ENCODE results near the gene CCDC24. TPM values are rescaled to one million over a fixed set of nuclear protein-coding genes. Genes with fewer than 3 reads are reported as not detected.

Gene CCDC24
- total and polyA plus RNA-seq, 10 donors = 3.3 to 25.9 (median 5.6) TPM

DNA sequence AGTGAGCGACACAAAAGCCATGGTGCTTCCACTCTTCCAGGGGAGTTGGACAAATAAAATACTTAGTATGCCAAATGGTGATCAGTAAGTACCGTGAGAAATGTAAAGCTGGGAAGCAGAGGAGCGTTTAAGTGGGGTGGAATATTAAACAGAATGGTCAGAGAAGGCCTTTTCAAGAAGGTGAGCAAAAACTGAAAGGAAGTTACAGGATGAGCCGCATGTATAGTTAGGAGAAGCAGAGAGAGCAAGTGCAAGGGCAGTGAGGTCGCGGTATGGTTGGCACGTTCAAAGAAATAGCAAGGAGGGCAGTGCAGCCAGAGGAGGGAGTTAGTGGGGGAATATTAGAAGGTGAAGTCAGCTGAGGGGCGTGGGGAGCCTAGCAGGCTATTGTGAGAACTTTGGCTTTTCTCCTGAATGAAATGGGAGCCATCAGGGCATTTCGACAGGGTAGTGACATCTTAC, 17.4 kb upstream of the CCDC24 start:
- TF ChIP-seq CTCF (IDR thresholded peaks at IDR 0.05 in 8 of 11, conservative IDR thresholded peaks at IDR 0.05 in 3 of 11) (no peak), POLR2A (IDR thresholded peaks at IDR 0.05) (no peak), POLR2AphosphoS5 (IDR thresholded peaks at IDR 0.05) (no peak)
- Histone ChIP-seq H3K27ac (peak overlapping the region; percentile 91 to 100 (median 97)), H3K36me3 (peaks cover 0 to 53% (median 28%) of the 10 kb centered on the region in 6 donors), H3K27me3 (replicated peaks in 1 of 7) (no peaks in the 10 kb centered on the region), H3K4me1 (peaks cover 41 to 79% (median 64%) of the 10 kb centered on the region in 6 donors), H3K9me3 (no peaks in the 10 kb centered on the region), H3K4me3 (peak overlapping the region; percentile 77 to 95 (median 88))
- DNase-seq = no peak
- intact Hi-C loops (cut with DNase I; ENCODE audit: low total_unique reads) = no loop called here
- 36 to 41% (median 38%) methylated on average over 9 of the region's 9 CpGs for WGBS, 5 donors

GRCh38 chr1:43974443-43975248, 16.8 kb upstream of the CCDC24 start, which contains the start of gene ATP6V0B:
Gene ATP6V0B (plus strand): TSS chr1:43974960. CDS start chr1:43975041, 81 bp downstream.
- H3K27me3 ChIP-seq (replicated peaks in 1 of 7) = peaks cover 0 to 4% (median 0%) of the 10 kb centered on the region in 7 donors
- H3K9me3 ChIP-seq = no peaks in the 10 kb centered on the region
- intact Hi-C loops (cut with DNase I; ENCODE audit: low total_unique reads) = no loop called here
- peak; percentile 97 to 99 (median 98) for TF ChIP-seq POLR2AphosphoS5 (IDR thresholded peaks at IDR 0.05)
- TF ChIP-seq POLR2A (IDR thresholded peaks at IDR 0.05) = peak; percentile 12 to 90 (median 72)
- TF ChIP-seq CTCF (IDR thresholded peaks at IDR 0.05 in 8 of 11, conservative IDR thresholded peaks at IDR 0.05 in 3 of 11) = peak in 10 of 11 experiments; percentile 4 to 63 (median 44)
- 0 to 1% (median 1%) methylated on average over 17 to 93 of the region's 93 CpGs for WGBS, 5 donors
- H3K36me3 ChIP-seq = peaks cover 0 to 53% (median 28%) of the 10 kb centered on the region in 6 donors
- H3K27ac ChIP-seq = peak within 1 kb of the TSS; percentile 91 to 100 (median 97)
- peak; percentile 99 for DNase-seq
- H3K4me3 ChIP-seq = peak within 1 kb of the TSS; percentile 77 to 95 (median 88)
- H3K4me1 ChIP-seq = peaks cover 41 to 76% (median 64%) of the 10 kb centered on the region in 6 donors

GRCh38 chr1:43975249-43975961, 16.0 kb upstream of the CCDC24 start:
- Histone ChIP-seq H3K27ac (peak overlapping the region; percentile 91 to 100 (median 97)), H3K9me3 (no peaks in the 10 kb centered on the region), H3K4me1 (peaks cover 38 to 77% (median 66%) of the 10 kb centered on the region in 6 donors), H3K27me3 (replicated peaks in 1 of 7) (peaks cover 0 to 6% (median 0%) of the 10 kb centered on the region in 7 donors), H3K36me3 (peaks cover 0 to 53% (median 28%) of the 10 kb centered on the region in 6 donors), H3K4me3 (peak overlapping the region; percentile 77 to 95 (median 88))
- intact Hi-C loops (cut with DNase I; ENCODE audit: low total_unique reads) = no loop called here
- WGBS, 5 donors = 0 to 3% (median 1%) methylated on average over 31 to 34 of the region's 34 CpGs
- TF ChIP-seq POLR2A (IDR thresholded peaks at IDR 0.05) (no peak), CTCF (IDR thresholded peaks at IDR 0.05 in 8 of 11, conservative IDR thresholded peaks at IDR 0.05 in 3 of 11) (no peak), POLR2AphosphoS5 (IDR thresholded peaks at IDR 0.05) (no peak)
- DNase-seq = peak; percentile 95
